ENCODE measurements around the gene TRIM45.

GRCh38 chr1:117169871-117170596 lies 48.5 kb upstream of the TRIM45 start:
- TF ChIP-seq POLR2A (IDR thresholded peaks at IDR 0.05; ENCODE audit: low read depth, low read length) (no peak), POLR2AphosphoS5 (IDR thresholded peaks at IDR 0.05; ENCODE audit: low read depth, low read length) (no peak), TAF1 (IDR thresholded peaks at IDR 0.05; ENCODE audit: low read depth, low read length) (no peak), SPI1 (IDR thresholded peaks at IDR 0.05; ENCODE audit: low read depth, low read length) (no peak), PAX5 (IDR thresholded peaks at IDR 0.05; ENCODE audit: insufficient read depth, low read length, severe bottlenecking) (no peak), POU2F2 (IDR thresholded peaks at IDR 0.05; ENCODE audit: low read depth, low read length) (no peak)

All from GM12891 (cell line).